NCI-H226 (cell line): ENCODE data around the gene B4GALT7.
"Not testable (repeated sequence)": the region's sequence is repeated elsewhere in the genome, so short reads cannot be mapped to it uniquely, and the experiment has no call there.

Experiments used
- DNase-seq: peaks from one replicate; pipeline ENCODE4 v3.0.0-alpha.2; 2015

The B4GALT7 gene

GRCh38 chr5:177610131-177610769 is 10.3 kb downstream of the B4GALT7 start:
- no peak for DNase-seq

- DNase-seq, result no peak
Observed at GRCh38 chr5:177610770-177611445, 11.0 kb downstream of the B4GALT7 start.

- no peak for DNase-seq
Observed at GRCh38 chr5:177611446-177612214, 11.7 kb downstream of the B4GALT7 start.

GRCh38 chr5:177612215-177612673 is 12.3 kb downstream of the B4GALT7 start:
- no peak for DNase-seq

GRCh38 chr5:177620560-177620959 is 20.6 kb downstream of the B4GALT7 start:
- DNase-seq, result no peak

GRCh38 chr5:177624172-177624571 is 24.2 kb downstream of the B4GALT7 start:
- not testable (repeated sequence) for DNase-seq

GRCh38 chr5:177630186-177630585 is 30.3 kb downstream of the B4GALT7 start:
- not testable (repeated sequence) for DNase-seq

- not testable (repeated sequence) for DNase-seq
Observed at GRCh38 chr5:177634912-177635311, 35.0 kb downstream of the B4GALT7 start.

GRCh38 chr5:177645462-177645861 is 45.5 kb downstream of the B4GALT7 start:
- DNase-seq, result not testable (repeated sequence)

GRCh38 chr5:177651235-177651634 is 51.3 kb downstream of the B4GALT7 start:
- DNase-seq, result not testable (repeated sequence)

- DNase-seq, result not testable (repeated sequence)
Observed at GRCh38 chr5:177657846-177658245, 57.9 kb downstream of the B4GALT7 start.

- DNase-seq, result not testable (repeated sequence)
Observed at GRCh38 chr5:177658542-177658941, 58.6 kb downstream of the B4GALT7 start.
